HG03439 (cell line): ENCODE data around the gene TGFBR3L.
"Not testable (repeated sequence)": the region's sequence is repeated elsewhere in the genome, so short reads cannot be mapped to it uniquely, and the experiment has no call there.

ENCODE experiments used
- ATAC-seq: cut with Tn5 transposase; IDR thresholded peaks from one replicate; pipeline ENCODE4 v1.9.1; 2021; ENCODE audit warnings: mild to moderate bottlenecking, moderate library complexity; ENCODE audit not compliant: unreplicated experiment

Gene TGFBR3L

GRCh38 chr19:7879111-7879807, 35.4 kb upstream of the TGFBR3L start:
- no peak for ATAC-seq

GRCh38 chr19:7879836-7880235, 34.8 kb upstream of the TGFBR3L start:
- ATAC-seq: no peak

GRCh38 chr19:7881910-7882309, 32.7 kb upstream of the TGFBR3L start:
- no peak for ATAC-seq

GRCh38 chr19:7883105-7883504, 31.5 kb upstream of the TGFBR3L start:
- ATAC-seq: no peak

- no peak for ATAC-seq
Observed at GRCh38 chr19:7883796-7884570, 30.6 kb upstream of the TGFBR3L start.

GRCh38 chr19:7885818-7886217, 28.8 kb upstream of the TGFBR3L start:
- no peak for ATAC-seq

GRCh38 chr19:7887408-7888144, 27.1 kb upstream of the TGFBR3L start:
- ATAC-seq: no peak

GRCh38 chr19:7888145-7888825, 26.3 kb upstream of the TGFBR3L start, which contains the start of gene LRRC8E:
LRRC8E (plus strand) TSS chr19:7888510; CDS start chr19:7895604, 7,094 bp downstream.
- ATAC-seq: no peak

- ATAC-seq: no peak
Observed at GRCh38 chr19:7888826-7889217, 25.8 kb upstream of the TGFBR3L start.

GRCh38 chr19:7893362-7894101, 21.1 kb upstream of the TGFBR3L start:
- not testable (repeated sequence) for ATAC-seq

- no peak for ATAC-seq
Observed at GRCh38 chr19:7894612-7895309, 19.9 kb upstream of the TGFBR3L start.

- no peak for ATAC-seq
Observed at GRCh38 chr19:7895565-7895964, 19.1 kb upstream of the TGFBR3L start.

- no peak for ATAC-seq
Observed at GRCh38 chr19:7897292-7897691, 17.3 kb upstream of the TGFBR3L start.

GRCh38 chr19:7898967-7899366, 15.7 kb upstream of the TGFBR3L start:
- no peak for ATAC-seq

GRCh38 chr19:7899751-7900378, 14.8 kb upstream of the TGFBR3L start:
- no peak for ATAC-seq

- ATAC-seq: no peak
Observed at GRCh38 chr19:7900401-7900870, 14.2 kb upstream of the TGFBR3L start.

GRCh38 chr19:7900931-7901330, 13.7 kb upstream of the TGFBR3L start:
- ATAC-seq: no peak

- ATAC-seq: no peak
Observed at GRCh38 chr19:7901337-7901736, 13.3 kb upstream of the TGFBR3L start.

- no peak for ATAC-seq
Observed at GRCh38 chr19:7902796-7903243, 11.8 kb upstream of the TGFBR3L start.
